CD4-positive, alpha-beta T cell treated with Interleukin-17A for 1 hour (primary cell): ENCODE results near the gene SSBP1.
A peak's percentile ranks its signal among the peaks of the same experiment; 100 is the strongest.
"Not testable (repeated sequence)": the region's sequence is repeated elsewhere in the genome, so short reads cannot be mapped to it uniquely, and the experiment has no call there.

ENCODE experiments used
- DNase-seq: peaks from one replicate; pipeline ENCODE4 v3.0.0-alpha.2; 2020

The SSBP1 gene

GRCh38 chr7:141709749-141710148 lies 28.4 kb upstream of the SSBP1 start:
- no peak for DNase-seq

GRCh38 chr7:141710301-141710700 lies 27.9 kb upstream of the SSBP1 start:
- peak; percentile 14 for DNase-seq

- no peak for DNase-seq
Observed at GRCh38 chr7:141712603-141713255, 25.4 kb upstream of the SSBP1 start.

GRCh38 chr7:141713890-141714289 lies 24.3 kb upstream of the SSBP1 start:
- no peak for DNase-seq

GRCh38 chr7:141714571-141714970 lies 23.6 kb upstream of the SSBP1 start:
- DNase-seq = no peak

- no peak for DNase-seq
Observed at GRCh38 chr7:141715018-141715417, 23.1 kb upstream of the SSBP1 start.

- no peak for DNase-seq
Observed at GRCh38 chr7:141715794-141716689, 22.1 kb upstream of the SSBP1 start.

GRCh38 chr7:141717450-141717849 lies 20.7 kb upstream of the SSBP1 start:
- no peak for DNase-seq

GRCh38 chr7:141722529-141722928 lies 15.6 kb upstream of the SSBP1 start:
- no peak for DNase-seq

- DNase-seq = no peak
Observed at GRCh38 chr7:141729020-141729419, 9.1 kb upstream of the SSBP1 start.

GRCh38 chr7:141731476-141732149 lies 6.5 kb upstream of the SSBP1 start:
- DNase-seq = no peak

GRCh38 chr7:141737118-141737835 lies 881 bp upstream of the SSBP1 start:
- DNase-seq = peak; percentile 46

GRCh38 chr7:141738592-141739013 lies 445 bp downstream of the SSBP1 start:
- no peak for DNase-seq

GRCh38 chr7:141739250-141739649 lies 1.1 kb downstream of the SSBP1 start:
- DNase-seq = no peak

GRCh38 chr7:141742229-141742628 lies 4.1 kb downstream of the SSBP1 start:
- DNase-seq = no peak

GRCh38 chr7:141744131-141744530 lies 6.0 kb downstream of the SSBP1 start:
- DNase-seq = no peak

GRCh38 chr7:141748396-141748795 lies 10.2 kb downstream of the SSBP1 start:
- DNase-seq = no peak

- DNase-seq = not testable (repeated sequence)
Observed at GRCh38 chr7:141751904-141752303, 13.7 kb downstream of the SSBP1 start.

- no peak for DNase-seq
Observed at GRCh38 chr7:141752634-141753033, 14.5 kb downstream of the SSBP1 start.

- peak; percentile 34 for DNase-seq
Observed at GRCh38 chr7:141754939-141755338, 16.8 kb downstream of the SSBP1 start.

GRCh38 chr7:141763797-141764196 lies 25.6 kb downstream of the SSBP1 start, which contains the start of gene TAS2R3:
Gene TAS2R3, plus strand, starts transcription at chr7:141764097. Its CDS starts 62 bp downstream, at chr7:141764159.
- no peak for DNase-seq

- not testable (repeated sequence) for DNase-seq
Observed at GRCh38 chr7:141770083-141770583, 32.0 kb downstream of the SSBP1 start.

- DNase-seq = no peak
Observed at GRCh38 chr7:141776374-141776773, 38.2 kb downstream of the SSBP1 start, which contains the start of gene TAS2R4. Gene TAS2R4, plus strand, starts transcription at chr7:141776674. Its CDS starts 1,815 bp downstream, at chr7:141778489.
